ENCODE results near the gene TPP1.

TPP1 gene

DNA sequence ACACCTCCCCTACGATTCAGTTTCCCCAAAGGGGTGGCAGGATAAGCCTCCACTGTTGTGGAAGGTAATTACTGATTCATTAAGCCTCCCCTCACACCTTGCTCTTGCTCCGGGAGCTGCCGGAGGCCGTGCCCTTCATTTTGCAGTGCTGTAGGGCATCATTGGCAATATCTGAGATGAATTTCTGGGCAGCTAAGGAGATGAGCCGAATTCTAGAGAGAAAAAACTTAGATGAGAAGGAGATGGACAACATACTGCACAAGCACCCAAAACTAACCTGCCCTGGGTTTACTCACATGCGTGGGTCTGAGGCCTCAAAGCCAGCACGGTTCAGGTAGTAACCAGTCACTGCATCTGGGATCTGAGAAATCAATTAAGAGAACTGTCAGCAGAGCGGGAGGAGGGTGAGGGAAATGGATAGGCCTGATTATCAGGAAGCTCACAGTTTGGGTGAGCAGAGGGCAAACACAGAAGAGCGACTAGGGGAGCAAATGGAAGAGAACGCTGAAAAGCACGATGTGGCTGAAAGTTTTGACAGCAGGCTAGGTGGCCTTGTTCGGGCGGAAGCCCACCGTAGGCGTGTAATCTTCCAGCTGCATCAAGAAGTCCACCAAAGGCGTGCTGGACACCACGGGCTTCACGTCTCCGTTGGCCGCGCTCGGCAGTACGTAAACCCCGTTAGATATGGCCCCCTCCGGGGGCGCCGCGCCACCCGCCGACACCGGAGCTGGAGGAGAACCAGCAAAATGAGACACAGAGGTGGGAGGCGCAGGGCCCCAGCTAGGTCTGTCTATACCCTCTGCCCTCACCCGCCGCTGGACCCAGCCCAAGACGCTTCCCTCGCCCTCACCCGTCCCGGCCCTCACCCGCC, 7.9 kb downstream of the TPP1 start:
- no peak for DNase-seq (ENCODE audit: low read depth in 2 of 2)

DNA sequence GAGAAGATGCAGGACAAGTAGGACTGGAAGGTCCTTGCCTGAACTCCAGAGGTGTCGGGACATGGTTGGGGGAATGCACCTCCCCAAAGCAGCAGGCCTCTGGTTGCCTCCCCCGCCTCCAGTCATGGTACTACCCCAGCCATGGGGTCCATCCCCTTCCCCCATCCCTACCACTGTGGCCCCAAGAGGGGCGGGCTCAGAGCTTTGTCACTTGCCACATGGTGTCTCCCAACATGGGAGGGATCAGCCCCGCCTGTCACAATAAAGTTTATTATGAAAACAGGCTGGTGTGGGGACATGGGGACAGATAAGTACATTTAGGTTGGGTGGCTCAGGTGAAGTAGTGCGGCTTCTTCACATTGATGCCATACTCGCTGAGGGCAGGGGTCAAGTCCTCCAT, 8.6 kb downstream of the TPP1 start:
- DNase-seq (ENCODE audit: low read depth in 2 of 2), result no peak

DNA sequence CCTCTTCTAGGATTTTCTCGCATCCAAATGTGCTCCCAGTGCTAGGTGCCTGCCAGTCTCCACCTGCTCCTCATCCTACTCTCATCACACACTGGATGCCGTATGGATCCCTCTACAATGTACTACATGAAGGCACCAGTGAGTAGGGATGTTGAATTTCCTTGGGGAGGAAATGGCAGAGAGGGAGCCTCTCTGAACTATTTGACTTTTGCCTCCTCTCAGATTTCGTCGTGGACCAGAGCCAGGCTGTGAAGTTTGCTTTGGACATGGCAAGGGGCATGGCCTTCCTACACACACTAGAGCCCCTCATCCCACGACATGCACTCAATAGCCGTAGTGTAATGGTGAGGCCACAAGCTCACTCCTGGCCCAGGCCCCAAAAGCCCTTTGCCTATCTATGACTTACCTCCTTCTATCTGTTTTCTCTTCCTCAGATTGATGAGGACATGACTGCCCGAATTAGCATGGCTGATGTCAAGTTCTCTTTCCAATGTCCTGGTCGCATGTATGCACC, 9.7 kb downstream of the TPP1 start:
- no peak for DNase-seq (ENCODE audit: low read depth in 2 of 2)

DNA sequence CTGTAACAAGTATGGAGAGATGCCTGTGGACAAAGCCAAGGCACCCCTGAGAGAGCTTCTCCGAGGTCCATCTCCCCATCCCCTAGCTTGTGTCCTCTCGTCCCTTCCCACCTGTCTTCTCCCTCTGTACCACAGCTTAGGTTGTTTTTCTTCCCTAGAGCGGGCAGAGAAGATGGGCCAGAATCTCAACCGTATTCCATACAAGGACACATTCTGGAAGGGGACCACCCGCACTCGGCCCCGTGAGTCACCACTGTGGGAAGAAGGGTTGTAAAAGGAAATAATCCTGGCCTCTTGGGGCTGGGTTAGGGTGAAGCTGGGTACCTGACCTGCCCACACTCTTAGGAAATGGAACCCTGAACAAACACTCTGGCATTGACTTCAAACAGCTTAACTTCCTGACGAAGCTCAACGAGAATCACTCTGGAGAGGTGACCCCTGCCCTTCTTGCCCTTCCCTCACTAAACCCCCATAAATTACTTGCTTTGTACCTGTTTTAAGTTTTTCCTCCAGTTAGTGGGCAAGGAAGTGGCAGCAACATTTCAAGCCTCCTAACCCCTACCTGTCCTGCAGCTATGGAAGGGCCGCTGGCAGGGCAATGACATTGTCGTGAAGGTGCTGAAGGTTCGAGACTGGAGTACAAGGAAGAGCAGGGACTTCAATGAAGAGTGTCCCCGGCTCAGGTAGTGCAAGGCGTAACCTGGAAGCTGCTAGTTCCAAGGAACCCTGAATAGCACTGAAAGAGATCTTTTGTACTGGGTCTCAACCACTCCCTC, 10.3 kb downstream of the TPP1 start:
- DNase-seq (ENCODE audit: low read depth in 2 of 2), result no peak

DNA sequence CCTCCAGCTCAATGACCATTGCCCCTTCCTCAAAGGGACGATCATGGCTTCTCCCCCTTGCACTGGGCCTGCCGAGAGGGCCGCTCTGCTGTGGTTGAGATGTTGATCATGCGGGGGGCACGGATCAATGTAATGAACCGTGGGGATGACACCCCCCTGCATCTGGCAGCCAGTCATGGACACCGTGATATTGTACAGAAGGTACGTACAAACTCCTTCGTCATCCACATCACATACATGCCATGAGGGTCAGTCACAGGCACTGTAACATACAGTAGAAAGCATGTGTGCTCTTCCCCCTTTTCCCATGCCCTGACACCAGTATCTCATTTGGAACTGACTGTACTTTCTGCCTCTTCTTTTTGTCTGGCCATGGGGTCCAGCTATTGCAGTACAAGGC, 11.2 kb downstream of the TPP1 start:
- DNase-seq (ENCODE audit: low read depth in 2 of 2), result no peak

DNA sequence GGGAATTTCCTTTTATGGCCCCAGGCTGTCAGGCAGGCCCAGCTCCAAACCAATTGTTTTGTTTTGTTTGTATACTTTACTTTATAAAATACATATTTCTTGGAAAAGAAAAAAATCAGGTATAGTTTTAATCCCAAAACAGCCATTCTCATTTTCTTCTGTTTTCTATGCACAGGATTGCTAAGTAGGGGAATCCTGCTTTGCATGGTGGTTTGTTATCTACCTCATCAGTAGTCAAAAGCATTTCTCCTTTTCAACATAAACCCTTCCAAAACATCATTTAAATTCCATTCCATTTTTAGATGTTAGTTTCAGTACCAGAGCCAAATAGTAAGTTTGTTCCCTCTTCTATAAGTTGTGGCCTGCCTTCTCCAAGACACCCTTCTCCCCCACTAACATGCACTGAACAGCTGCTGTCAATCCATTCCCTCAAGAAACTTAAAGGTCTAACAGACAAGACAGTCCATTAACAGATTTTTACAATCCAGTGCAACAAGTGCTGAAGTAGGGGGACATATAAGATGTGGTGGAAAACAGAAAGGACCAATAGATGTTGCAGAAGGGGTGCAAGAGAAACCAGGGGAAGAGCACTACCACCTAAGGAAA, 11.9 kb downstream of the TPP1 start:
- DNase-seq (ENCODE audit: low read depth in 2 of 2), result no peak

DNA sequence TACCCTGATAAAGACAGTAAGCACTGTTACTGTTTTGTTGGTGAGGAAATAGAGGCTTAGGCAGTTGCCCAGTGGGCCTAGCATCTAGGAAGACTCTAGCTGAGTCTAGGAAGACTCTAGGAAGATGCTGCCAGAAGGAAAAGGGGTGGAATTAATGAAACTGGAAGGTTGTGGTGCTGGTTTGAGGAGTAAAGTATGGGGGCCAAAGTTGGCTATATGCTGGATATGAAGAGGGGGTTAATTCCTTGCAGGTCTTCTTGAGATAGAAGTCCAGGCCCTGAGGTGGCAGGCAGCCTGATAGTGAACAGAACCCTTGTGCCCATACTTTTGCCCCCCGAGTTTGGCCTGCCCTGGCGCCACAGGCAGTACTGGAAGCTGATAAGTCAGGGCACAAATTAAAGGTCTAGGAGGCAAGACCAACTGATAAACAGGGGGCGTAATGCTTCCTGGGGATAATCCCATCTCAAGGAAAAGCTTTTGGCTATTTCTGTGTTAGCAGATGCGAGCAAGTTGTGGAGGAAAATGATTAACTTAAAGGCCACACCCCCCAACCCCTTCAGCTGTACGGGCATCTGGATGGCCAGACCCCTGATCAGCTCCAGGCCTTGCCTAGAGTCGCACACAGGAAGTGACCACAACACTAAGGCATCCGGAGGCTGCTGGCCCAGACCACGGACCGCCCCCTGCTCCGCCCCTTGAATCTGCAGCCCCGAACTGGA, 12.6 kb downstream of the TPP1 start:
- DNase-seq (ENCODE audit: low read depth in 2 of 2), result peak in 1 of 2 donors; percentile 37

DNA sequence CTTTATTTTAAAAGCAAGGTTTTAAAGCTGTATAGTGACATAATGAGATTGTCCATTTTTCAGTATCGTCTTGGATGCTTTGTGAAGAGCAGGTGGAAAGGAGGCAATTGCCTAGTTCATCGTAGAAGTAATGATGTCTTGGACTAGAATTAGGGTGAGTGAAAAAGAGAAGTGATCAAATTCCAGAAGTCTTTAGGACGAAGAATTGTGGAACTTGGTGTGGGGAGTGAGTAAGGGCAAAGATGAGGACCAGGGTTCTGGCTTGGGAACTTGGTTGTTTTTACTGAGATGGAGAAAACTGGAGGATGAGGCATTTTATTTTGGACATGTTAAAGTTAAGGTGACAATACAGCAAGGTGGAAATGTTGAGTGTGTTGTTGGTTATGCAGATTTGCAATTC, 14.4 kb downstream of the TPP1 start:
- DNase-seq (ENCODE audit: low read depth in 2 of 2), result no peak

DNA sequence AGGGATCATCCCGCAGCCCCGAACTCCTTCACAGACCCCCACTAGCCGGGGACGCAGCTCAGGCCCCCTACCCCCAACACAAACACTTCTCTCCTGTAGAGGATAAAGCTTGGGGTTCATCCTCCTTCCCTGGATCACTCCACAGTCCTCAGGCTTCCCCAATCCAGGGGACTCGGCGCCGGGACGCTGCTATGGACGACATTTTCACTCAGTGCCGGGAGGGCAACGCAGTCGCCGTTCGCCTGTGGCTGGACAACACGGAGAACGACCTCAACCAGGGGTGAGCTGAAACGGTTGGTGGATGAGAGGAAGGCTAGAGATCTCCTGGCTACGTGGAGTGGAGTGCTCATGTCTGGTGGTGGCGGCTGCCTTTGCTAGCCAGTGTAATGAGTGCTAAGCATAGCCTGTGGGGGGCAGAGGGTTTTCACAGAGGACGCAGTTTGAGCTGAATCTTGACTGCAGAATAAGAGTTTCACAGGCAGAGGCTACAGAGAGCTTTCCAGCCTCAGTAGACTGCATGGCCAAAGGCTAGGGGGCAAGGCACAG, 15.1 kb downstream of the TPP1 start:
- peak in 1 of 2 donors; percentile 16 for DNase-seq (ENCODE audit: low read depth in 2 of 2)

DNA sequence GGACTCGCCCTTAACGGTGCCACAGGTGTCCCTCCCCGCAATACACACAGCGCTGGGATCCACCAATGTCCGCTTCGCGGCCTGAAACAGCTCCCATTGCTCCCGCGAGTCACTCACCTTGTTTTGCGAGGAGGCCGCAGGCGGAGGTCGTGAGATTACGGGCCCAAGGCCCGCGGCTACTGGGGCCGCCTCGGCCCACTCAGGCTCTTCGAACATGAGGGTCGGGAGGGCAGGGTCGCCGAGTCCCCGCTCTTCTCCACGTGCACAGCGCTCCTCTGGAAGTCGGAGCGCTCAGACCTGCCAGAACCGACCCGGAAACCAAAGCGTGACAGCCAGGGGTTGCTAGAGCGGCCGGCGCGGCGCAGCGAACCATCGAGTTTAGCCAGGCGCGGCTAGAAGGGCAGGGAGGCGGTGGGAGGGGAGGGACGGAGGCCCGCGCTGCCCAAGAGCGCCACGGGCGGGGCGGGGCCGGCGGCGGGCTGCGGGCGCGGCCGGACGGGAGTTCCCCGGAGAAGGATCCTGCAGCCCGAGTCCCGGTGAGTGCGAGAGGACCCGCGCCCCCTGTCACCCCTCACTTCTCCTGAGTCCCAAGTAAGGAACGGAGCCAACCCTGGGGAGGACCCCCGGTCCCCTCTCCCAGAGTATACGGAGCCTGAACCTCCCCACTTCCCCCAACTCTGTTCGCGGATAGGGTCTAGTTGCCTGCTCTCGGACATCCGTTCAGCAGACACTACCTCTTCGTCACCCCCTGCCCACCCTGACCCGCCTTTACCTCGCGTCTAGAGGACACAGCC, 15.7 kb downstream of the TPP1 start, which contains the start of the genes ILK and RRP8:
Gene ILK (plus strand): TSS at position 488 of the 794 bp plus-strand sequence. CDS start 498 bp downstream, outside the sequence.
Gene RRP8 (minus strand): TSS at position 330 of the 794 bp plus-strand sequence. CDS start 114 bp downstream, at position 216.
- peak; percentile 77 to 81 for DNase-seq (ENCODE audit: low read depth in 2 of 2)

DNA sequence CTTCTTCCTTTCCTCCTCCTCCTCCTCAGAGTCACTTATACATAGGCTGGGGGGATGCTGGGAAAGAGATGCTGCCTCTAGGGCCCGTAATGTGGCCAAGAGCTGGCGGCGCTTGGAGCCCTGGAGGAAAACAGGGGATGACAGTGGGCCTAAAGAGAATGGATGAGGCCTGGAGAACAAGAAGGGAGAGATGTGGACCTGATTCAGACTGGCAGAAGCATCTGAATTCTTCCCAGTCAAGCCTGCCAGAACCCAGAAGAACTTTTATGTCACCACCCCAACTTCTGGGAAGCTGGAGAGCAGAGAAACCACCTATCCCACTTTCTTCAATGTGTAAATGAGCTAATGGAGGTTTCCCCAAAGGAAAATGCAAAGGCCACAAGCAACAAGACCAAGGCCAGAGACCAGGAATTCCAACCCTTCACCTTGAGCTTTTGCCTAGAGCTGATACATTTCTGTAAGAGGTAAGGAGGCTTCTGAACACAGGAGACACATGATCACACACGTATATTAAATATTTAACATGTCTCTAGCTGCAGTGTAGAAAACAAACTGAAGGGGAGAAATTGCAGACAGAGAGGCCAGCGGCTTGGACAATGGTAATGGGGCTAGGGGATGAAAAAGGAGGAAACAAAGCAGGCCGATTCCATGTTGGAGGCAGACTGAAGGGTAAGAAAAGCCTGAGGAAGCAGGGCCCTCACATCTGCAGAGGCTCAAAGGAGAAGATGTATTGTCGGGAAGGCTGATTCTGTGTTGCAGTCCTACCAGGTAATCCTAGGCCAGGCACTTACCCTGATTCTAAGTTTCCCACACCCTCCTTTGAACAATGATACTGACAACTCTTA, 16.9 kb downstream of the TPP1 start:
- DNase-seq (ENCODE audit: low read depth in 2 of 2), result no peak

DNA sequence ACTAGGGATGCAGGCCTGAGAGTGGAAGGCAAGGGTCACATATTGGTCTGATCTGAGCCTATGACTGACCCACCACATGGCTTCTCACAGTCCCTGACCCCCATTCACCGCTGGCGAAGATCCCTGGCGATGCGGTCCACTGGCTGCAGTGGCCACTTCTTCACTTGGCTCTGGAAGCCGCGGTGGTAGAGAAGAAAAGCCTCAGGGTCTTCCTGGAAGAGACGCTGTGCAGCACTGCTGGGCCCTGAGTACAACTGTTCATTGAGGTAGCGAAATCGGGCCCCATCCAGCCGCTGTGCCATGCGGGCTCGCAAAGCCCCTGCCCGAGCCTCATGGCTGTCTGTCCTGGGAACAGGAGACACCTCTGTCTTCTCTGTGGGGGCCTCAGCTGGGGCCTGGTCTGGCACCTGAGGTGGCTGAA, 18.2 kb downstream of the TPP1 start:
- no peak for DNase-seq (ENCODE audit: low read depth in 2 of 2)

DNA sequence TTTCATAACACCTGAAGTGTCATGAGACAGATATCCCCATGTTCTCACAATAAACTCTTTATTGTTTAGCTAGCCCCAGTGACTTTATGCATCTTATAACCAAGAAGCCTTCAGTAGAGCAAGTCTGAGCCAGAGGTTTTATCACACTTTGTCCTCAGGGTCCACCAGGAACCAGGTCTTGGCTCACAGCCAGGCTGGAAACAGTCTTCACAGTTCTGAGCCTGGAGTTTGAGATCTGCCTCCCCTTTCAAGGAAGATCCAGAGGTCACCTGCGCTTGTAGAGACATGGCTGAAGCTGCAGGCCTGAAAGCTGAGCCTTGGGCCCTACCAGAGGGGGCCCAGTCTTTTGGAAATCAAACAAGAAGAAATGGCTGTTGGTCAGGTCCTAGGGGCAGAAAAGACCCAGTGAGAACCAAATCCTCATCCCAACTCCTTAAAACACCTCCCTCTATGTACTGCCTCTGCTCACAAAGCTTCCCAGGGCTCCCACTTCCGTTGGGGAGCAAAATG, 19.3 kb downstream of the TPP1 start:
- no peak for DNase-seq (ENCODE audit: low read depth in 2 of 2)

DNA sequence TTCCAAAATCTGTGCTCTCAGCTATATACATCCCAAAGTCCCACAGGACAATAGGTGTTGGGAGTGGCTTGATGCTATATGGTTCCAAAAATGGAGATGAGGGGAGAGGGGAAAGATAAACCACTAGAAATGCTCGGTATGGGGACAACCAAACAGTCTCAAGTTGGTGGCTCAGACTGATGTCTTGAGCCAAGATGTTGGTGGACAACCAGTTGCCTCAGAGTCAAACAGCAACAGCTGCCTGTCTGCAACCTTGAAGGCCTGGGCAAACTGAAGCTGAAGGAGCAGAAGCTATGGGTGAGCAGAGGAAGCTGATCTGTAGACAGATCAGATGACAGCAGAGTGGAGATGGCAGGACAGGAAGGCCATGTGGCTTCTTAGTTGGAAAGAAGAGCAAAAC, 19.8 kb downstream of the TPP1 start:
- DNase-seq (ENCODE audit: low read depth in 2 of 2), result no peak

DNA sequence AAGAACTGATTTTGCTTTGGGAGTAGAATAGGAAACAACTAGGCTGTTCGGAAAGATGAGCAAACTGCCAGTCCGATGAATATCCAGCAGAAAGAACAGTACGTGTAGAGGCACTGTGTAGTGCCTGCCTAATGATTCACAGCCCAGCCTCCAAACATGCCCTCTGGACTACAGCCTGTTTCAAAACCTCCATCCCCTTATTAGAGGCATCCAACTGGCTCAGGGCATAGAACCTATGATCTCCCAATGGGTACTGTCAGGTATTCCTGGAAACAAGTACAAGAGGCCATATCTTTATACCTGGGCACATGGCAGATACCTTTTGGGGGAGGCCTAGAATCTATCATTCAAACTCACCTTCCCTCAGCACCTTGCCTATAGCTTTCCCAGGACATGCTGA, 20.7 kb downstream of the TPP1 start:
- no peak for DNase-seq (ENCODE audit: low read depth in 2 of 2)

DNA sequence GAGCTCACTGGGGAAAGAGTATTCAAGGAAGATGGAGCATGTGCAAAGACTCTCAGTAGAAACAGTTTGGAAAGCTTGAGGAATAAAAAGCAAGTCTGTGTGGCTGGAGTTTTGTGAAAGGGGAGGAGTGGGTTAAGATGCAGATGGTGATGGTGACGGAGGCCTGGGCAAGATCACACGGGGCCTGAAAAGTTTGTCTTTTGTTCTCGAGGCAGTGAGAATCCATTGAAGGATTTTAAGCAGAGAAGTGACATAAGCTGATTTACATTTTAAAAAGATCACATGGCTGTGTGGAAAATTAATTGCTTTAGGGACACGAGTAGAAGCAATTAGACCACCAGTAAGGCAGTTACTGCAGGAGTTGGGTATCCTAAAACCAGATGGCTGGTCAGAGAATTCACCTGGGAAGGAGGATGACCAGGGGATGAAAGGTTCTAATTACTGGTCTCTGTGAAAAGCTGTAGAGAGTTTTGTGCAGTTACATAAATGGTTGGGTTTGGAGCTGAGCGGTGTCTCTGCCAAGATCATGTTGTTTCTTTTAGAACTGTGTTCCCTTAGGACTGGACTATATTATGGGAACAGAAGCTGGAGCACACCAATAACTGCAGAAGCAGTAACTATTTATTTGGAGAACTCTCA, 22.9 kb downstream of the TPP1 start:
- DNase-seq (ENCODE audit: low read depth in 2 of 2), result no peak

DNA sequence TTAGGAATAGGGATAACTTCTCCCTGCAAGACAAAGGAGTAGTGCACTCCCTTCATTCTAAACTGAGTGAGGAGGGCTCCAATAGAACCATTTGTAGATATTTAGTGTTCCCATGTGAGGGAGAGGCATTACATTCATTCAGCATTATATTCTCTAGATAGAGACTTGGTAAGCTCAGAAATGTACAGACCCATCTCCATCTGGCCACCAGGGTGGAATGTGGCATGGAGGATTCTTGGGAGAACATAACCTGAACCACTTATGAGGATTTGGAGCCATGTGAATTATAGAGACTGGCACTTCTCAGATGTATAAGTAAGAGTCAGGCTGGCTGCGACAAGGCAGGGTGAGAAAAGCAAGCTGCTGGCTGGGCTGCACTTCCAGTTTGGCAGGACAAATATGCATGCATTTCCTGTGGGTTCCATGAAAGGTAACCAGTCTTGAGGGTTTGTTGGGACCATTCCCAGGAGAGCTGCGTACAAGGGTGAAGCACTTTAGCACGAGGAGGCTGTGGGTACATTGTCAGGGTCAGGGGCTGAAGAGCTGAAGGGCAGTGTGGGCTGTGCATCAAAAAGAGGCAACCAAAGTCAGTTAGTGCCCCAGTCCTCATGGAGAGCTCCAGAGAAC, 25.0 kb downstream of the TPP1 start:
- no peak for DNase-seq (ENCODE audit: low read depth in 2 of 2)

DNA sequence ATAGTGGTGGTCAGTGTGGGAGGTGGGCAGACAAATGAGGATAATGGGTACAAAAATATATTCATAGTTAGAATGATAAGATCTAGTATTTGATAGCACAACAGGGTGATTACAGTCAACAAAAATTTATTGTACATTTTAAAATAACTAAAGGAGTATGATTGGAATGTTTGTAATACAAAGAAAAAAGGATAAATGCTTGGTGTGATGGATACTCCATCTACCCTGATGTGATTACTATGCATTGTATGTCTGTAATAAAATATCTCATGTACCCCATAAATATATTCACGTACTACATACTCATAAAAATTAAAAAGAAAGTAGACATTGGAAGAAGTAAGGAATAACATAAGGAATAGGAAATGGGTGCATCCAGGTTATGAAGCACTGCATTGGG, 31.2 kb downstream of the TPP1 start:
- no peak for DNase-seq (ENCODE audit: low read depth in 2 of 2)
